ENCODE measurements around the gene CPHXL.

DNA sequence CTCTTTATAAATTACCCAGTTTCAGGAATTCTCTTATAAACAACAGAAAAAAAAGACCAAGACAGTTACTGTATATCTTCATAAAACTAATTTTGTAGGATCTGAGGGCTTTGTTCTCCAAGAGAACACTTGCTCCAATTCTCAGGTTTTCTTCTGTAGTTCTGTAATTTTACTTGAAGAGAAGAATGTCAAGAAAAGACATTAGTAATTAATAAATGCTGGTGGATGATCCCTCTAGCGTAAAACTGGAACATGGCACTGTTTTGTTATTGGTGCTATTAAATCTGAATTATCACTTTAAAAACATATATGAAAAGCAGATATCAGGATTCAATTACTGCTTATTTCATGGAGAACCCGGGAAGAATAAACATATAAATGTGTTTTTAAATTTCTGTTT, 36.5 kb upstream of the CPHXL start:
- TF ChIP-seq, protein P1, sequence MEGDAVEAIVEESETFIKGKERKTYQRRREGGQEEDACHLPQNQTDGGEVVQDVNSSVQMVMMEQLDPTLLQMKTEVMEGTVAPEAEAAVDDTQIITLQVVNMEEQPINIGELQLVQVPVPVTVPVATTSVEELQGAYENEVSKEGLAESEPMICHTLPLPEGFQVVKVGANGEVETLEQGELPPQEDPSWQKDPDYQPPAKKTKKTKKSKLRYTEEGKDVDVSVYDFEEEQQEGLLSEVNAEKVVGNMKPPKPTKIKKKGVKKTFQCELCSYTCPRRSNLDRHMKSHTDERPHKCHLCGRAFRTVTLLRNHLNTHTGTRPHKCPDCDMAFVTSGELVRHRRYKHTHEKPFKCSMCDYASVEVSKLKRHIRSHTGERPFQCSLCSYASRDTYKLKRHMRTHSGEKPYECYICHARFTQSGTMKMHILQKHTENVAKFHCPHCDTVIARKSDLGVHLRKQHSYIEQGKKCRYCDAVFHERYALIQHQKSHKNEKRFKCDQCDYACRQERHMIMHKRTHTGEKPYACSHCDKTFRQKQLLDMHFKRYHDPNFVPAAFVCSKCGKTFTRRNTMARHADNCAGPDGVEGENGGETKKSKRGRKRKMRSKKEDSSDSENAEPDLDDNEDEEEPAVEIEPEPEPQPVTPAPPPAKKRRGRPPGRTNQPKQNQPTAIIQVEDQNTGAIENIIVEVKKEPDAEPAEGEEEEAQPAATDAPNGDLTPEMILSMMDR (IDR thresholded peaks at IDR 0.05 in 2 of 3, conservative IDR thresholded peaks at IDR 0.05 in 1 of 3; ENCODE audit: borderline replicate concordance in 1 of 3, insufficient read depth in 1 of 3, low read depth in 2 of 3, low read length in 2 of 3) = no peak
- TF ChIP-seq SIN3A (IDR thresholded peaks at IDR 0.05; ENCODE audit: low read depth) (no peak), EZH2 (IDR thresholded peaks at IDR 0.05) (no peak), YY1 (IDR thresholded peaks at IDR 0.05; ENCODE audit: extremely low read depth, insufficient replicate concordance, low read depth, low read length) (no peak), SP1 (IDR thresholded peaks at IDR 0.05; ENCODE audit: low read depth) (no peak)

All from HCT116 (cell line).